Right atrium auricular region (tissue), 2 donors: Measurements from ENCODE around the gene EFS. TPM values are rescaled to one million over a fixed set of nuclear protein-coding genes. Genes with fewer than 3 reads are reported as not detected.

Experiments used
- DNase-seq: peaks from one replicate; pipeline ENCODE4 v3.0.0-alpha.2; 2019; ENCODE audit warnings: low spot score
- H3K27ac ChIP-seq, 2 donors: fragments of 200-600 bp; sonication (generic); 1 replicate in 1 of 2; 2 replicates in 1 of 2; pipeline ENCODE4 v1.5.1; 2016 to 2019
- H3K27me3 ChIP-seq, 2 donors: fragments of 200-600 bp; sonication (generic); one replicate each; pipeline versions ENCODE4 v1.5.1 to v1.6.0; 2017 to 2019
- H3K36me3 ChIP-seq: fragments of 200-600 bp; sonication (generic); one replicate; pipeline ENCODE4 v1.5.1; 2016
- H3K4me1 ChIP-seq, 2 donors: fragments of 200-600 bp; sonication (generic); one replicate each; pipeline versions ENCODE4 v1.5.1 to v1.6.0; 2017 to 2019
- H3K4me3 ChIP-seq, 2 donors: fragments of 200-600 bp; sonication (generic); 1 replicate in 1 of 2; 2 replicates in 1 of 2; pipeline ENCODE4 v1.5.1; 2017 to 2019; ENCODE audit warnings: mild to moderate bottlenecking in 1 of 2, moderate library complexity in 1 of 2
- H3K9me3 ChIP-seq, 2 donors: fragments of 200-600 bp; sonication (generic); one replicate each; pipeline ENCODE4 v1.5.1; 2019
- total RNA-seq, 2 donors: library from RNA; depleted of rRNA; stranded (reverse); fragments of >200 nt; gene quantifications; one replicate each; pipeline ENCODE4 v1.1.0, GENCODE V29; 2016
- TF ChIP-seq, protein P1 (sequence below), 2 donors: fragments of 200-600 bp; sonication (generic); IDR thresholded peaks; one replicate each; pipeline ENCODE4 v1.5.1; 2019; ENCODE audit warnings: antibody characterized with exemption in 2 of 2

Gene EFS
- total RNA-seq, 2 donors from 2014 or later, result 4.1 to 6.3 TPM

- Histone ChIP-seq H3K27me3 (no peaks in the 10 kb centered on the region), H3K9me3 (no peaks in the 10 kb centered on the region), H3K27ac (peak overlapping the region; percentile 86 to 97), H3K4me1 (peaks cover 0 to 29% of the 10 kb centered on the region in 2 donors), H3K36me3 (peaks cover 34% of the 10 kb centered on the region), H3K4me3 (peak overlapping the region; percentile 74 to 92)
- DNase-seq, result peak; percentile 23
- TF ChIP-seq, protein P1, sequence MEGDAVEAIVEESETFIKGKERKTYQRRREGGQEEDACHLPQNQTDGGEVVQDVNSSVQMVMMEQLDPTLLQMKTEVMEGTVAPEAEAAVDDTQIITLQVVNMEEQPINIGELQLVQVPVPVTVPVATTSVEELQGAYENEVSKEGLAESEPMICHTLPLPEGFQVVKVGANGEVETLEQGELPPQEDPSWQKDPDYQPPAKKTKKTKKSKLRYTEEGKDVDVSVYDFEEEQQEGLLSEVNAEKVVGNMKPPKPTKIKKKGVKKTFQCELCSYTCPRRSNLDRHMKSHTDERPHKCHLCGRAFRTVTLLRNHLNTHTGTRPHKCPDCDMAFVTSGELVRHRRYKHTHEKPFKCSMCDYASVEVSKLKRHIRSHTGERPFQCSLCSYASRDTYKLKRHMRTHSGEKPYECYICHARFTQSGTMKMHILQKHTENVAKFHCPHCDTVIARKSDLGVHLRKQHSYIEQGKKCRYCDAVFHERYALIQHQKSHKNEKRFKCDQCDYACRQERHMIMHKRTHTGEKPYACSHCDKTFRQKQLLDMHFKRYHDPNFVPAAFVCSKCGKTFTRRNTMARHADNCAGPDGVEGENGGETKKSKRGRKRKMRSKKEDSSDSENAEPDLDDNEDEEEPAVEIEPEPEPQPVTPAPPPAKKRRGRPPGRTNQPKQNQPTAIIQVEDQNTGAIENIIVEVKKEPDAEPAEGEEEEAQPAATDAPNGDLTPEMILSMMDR (IDR thresholded peaks at IDR 0.05), result no peak
These were observed 42.1 kb downstream of the EFS start for GRCh38 chr14:23322568-23323517.

DNA sequence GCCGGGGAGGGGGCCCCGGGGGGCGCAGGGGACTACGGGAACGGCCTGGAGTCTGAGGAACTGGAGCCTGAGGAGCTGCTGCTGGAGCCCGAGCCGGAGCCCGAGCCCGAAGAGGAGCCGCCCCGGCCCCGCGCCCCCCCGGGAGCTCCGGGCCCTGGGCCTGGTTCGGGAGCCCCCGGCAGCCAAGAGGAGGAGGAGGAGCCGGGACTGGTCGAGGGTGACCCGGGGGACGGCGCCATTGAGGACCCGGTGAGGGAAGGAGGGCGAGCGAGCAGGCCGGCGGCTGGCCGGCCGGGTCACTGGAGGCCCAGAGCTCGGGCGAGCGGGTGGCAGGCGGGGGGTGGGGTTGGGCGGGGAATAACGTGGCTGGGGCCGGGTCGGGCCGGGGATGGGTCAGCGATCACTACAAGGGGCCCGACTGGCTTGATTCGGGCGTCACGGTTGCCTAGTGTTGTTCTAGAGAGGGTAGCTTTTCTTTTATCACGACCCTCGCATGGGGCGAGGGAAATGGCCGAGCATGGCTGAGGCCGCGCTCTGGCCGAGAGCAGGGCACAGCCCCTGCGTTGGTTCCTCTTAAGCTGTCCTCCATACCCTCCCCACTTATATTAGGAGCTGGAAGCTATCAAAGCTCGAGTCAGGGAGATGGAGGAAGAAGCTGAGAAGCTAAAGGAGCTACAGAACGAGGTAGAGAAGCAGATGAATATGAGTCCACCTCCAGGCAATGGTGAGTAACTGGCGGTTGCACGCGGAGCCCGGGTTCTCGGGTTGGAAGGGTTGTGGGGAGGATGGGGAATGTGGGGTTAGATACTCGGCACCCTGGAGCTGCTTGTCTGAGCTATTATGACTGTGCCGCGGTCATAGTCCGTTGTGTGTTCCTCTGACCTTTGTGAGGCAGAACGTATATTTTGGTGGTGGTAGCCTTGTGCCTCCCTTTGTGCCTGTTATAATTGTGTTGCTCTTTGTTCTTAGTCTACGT is 43.1 kb downstream of the EFS start:
- H3K9me3 ChIP-seq, result no peaks in the 10 kb centered on the region
- TF ChIP-seq, protein P1 (IDR thresholded peaks at IDR 0.05), result no peak
- peak overlapping the region; percentile 86 to 97 for H3K27ac ChIP-seq
- peaks cover 0 to 29% of the 10 kb centered on the region in 2 donors for H3K4me1 ChIP-seq
- H3K27me3 ChIP-seq, result no peaks in the 10 kb centered on the region
- DNase-seq, result peak; percentile 58
- peaks cover 34% of the 10 kb centered on the region for H3K36me3 ChIP-seq
- peak overlapping the region; percentile 74 to 92 for H3K4me3 ChIP-seq

DNA sequence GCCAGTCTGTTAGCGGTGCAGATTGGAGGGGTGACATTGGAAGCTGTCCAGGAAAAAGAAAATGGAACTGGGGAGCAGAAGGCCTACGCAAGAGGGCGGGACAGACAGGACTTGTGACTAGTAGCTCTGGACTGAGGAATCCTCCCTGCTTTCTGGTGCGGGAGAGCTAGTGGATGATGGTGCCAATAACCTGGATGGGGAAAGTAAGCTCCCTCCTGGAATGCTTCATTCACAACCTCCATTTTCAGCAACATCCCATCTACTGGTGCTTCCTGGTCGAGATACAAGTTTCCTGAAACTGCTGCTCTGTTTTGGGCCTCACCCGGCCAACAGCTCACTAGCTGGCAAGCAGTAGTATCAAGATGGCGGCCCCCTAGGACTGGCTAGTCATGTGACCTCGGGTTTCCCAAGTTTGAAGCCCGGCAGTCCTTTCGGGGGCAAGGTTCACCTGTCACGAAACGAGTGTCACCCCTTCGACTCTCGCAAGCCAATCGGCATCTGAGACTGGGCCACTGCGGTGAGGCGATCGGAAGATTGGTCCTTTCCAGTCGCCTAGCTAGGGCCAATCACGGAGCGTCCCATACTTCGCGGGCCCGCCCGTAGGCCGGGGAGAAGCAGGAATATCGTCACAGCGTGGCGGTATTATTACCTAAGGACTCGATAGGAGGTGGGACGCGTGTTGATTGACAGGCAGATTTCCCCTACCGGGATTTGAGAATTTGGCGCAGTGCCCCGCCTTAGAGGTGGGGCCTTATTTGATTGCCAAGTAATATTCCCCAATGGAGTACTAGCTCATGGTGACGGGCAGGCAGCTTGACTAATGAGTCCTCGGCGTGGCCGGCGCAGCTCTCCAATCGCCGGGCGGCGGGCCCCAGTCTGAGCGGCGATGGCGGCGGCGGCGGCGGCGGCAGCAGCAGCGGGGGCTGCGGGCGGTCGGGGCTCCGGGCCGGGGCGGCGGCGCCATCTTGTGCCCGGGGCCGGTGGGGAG is 44.1 kb downstream of the EFS start, which contains the start of gene PABPN1:
TSS of gene PABPN1 (plus strand) at position 874 of the 988 bp plus-strand sequence. CDS start at position 887, 13 bp downstream.
- peaks cover 0 to 29% of the 10 kb centered on the region in 2 donors for H3K4me1 ChIP-seq
- TF ChIP-seq, protein P1 (IDR thresholded peaks at IDR 0.05), result no peak
- H3K27ac ChIP-seq, result peak within 1 kb of the TSS; percentile 89 to 97

GRCh38 chr14:23319746-23320583 is 45.0 kb downstream of the EFS start:
- TF ChIP-seq, protein P1 (IDR thresholded peaks at IDR 0.05), result no peak
- H3K27me3 ChIP-seq, result no peaks in the 10 kb centered on the region
- peaks cover 0 to 29% of the 10 kb centered on the region in 2 donors for H3K4me1 ChIP-seq
- H3K4me3 ChIP-seq, result peak overlapping the region; percentile 15 to 92
- H3K27ac ChIP-seq, result peak overlapping the region; percentile 85 to 89
- no peaks in the 10 kb centered on the region for H3K9me3 ChIP-seq
- peak; percentile 57 for DNase-seq
- peaks cover 24% of the 10 kb centered on the region for H3K36me3 ChIP-seq

More for the DNA sequence above, 44.1 kb downstream of the EFS start, which contains the start of gene PABPN1:
- H3K9me3 ChIP-seq, result no peaks in the 10 kb centered on the region
- peak; percentile 100 for DNase-seq
- H3K27me3 ChIP-seq, result no peaks in the 10 kb centered on the region
- H3K4me3 ChIP-seq, result peak within 1 kb of the TSS; percentile 74 to 92
- peaks cover 33% of the 10 kb centered on the region for H3K36me3 ChIP-seq
